GM12875 (cell line): ENCODE results near the gene CDHR5.

Experiments
- H3K4me3 ChIP-seq: one replicate; pipeline ENCODE4 v1.5.1; 2011; ENCODE audit warnings: low read depth, low read length, control low read depth
- TF ChIP-seq, protein P1 (sequence below): IDR thresholded peaks from 2 replicates; pipeline ENCODE4 v1.5.1; 2011; ENCODE audit warnings: low read depth, mild to moderate bottlenecking, control low read depth, inconsistent platforms, low read length, moderate library complexity, borderline replicate concordance; ENCODE audit not compliant: insufficient read depth

Gene CDHR5

DNA sequence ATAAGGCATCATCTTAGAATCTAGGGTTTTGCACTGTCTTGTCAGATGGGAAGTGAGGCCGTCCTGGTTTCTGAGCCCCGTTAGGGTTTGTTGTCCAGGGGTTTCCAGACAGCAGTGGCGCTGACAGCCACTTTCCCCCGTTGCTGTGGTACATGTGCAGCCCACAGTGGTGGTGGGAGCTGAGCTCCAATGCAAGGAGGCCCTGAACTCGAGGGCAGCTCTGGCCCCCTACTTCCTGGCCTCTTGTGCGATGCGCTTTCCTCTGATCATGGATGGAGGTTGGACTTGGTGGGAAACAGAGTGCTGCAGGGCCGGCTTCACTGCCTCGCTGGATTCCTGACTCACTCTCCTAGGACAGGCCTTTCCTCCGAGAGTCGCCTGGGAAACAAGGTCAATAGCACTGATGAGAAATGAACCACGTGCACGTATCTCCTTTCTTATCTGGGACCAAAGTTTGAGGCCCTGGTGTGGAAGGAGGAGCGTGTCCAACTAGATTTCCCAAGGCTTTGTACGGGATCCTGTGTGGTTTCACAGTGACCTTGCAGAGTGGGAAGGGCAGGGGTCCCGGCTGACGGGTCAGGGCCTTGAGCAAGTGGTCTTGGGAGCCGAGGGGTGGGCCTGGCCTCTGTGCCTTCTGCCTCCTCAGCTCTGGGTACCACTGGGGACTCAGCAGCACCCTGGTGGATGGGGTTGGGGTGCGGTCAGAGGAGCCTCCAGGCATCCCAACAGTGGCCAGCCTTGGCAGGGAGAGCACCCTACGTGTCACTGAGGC, 44.7 kb downstream of the CDHR5 start:
- no peak overlapping the region for H3K4me3 ChIP-seq
- TF ChIP-seq, protein P1, sequence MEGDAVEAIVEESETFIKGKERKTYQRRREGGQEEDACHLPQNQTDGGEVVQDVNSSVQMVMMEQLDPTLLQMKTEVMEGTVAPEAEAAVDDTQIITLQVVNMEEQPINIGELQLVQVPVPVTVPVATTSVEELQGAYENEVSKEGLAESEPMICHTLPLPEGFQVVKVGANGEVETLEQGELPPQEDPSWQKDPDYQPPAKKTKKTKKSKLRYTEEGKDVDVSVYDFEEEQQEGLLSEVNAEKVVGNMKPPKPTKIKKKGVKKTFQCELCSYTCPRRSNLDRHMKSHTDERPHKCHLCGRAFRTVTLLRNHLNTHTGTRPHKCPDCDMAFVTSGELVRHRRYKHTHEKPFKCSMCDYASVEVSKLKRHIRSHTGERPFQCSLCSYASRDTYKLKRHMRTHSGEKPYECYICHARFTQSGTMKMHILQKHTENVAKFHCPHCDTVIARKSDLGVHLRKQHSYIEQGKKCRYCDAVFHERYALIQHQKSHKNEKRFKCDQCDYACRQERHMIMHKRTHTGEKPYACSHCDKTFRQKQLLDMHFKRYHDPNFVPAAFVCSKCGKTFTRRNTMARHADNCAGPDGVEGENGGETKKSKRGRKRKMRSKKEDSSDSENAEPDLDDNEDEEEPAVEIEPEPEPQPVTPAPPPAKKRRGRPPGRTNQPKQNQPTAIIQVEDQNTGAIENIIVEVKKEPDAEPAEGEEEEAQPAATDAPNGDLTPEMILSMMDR: no peak

DNA sequence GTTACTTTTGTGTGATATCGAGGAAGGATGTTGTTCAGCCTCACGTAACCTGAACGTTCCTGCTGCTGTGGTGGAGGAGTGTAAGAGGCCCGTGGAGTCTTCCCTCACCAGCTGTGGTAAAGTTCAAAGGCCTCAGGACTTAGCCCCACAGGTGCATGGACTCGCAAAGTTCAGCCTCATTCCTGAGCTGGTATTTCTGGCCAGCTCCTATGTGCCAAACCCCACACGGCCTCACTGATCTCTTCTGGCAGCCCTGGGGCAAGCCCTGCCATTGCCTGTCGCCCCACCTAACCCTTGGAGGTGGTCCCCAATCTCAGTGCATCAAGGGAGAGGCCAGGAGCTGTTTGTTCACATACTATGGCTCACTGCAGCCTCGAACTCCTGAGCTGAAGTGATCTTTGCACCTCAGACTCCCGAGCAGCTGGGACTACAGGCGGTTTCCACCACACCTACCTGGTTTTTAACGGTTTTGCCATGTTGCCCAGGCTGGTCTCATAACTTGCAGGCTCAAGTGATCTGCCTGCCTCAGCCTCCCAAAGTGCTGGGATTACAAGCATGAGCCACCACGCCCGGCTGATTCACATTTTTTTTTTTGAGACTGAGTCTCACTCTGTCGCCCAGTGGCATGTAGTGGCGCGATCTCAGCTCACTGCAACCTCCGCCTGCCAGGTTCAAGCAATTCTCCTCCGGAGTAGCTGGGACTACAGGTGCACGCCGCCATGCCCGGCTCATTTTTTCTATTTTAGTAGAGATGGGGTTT, 46.3 kb downstream of the CDHR5 start:
- no peak overlapping the region for H3K4me3 ChIP-seq
- TF ChIP-seq, protein P1: no peak

DNA sequence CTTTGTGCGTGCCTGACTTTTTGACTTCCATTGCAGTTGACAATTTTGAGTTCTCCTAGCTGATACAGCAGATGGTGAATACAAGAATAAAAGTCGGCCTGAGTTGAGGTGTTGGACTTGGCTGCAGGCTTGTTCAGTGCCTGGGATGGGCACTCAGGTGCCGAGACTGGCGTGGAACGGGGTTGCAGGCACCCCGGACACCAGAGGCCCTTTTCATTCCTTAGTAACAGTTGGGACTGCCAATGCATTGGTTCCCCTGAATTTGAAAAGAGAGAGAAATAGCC, 47.2 kb downstream of the CDHR5 start:
- TF ChIP-seq, protein P1: no peak
- peak overlapping the region; percentile 95 for H3K4me3 ChIP-seq

DNA sequence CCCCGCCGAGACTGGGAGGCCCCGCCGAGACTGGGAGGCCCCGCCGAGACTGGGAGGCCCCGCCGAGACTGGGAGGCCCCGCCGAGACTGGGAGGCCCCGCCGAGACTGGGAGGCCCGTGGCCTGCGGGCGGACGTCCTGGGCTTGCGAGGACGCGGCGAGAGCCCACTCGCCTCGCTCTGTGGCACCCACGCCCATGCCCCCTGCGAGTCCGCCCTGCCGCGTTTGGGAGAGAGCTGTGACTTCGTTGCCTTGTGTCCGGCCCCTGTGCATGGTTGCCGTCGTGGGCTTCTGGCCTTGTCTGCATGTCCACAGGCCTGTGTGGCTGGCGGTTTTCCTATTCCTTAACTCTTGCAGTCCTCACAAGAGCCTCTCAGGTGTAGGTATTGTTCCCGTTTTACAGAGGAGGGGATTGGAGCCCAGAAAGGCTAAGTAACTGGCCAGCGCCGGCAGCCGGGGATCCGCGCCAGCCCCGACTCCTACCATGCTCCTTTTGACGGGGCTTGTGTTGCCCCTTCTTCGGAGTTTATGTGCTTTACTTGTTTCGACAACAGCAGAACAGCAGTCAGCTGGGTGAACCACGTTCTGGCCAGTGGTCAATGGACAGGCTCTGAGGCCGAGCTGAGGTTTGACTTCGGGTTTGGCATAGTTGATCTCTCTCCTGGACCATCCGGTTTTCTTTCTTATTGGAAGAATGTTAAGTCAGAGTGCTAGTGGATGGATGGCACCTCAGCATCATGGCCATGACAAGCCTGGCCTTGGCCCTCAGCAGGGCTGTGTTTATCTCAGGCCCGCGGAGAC, 47.7 kb downstream of the CDHR5 start:
- H3K4me3 ChIP-seq: peak overlapping the region; percentile 95
- TF ChIP-seq, protein P1: no peak

DNA sequence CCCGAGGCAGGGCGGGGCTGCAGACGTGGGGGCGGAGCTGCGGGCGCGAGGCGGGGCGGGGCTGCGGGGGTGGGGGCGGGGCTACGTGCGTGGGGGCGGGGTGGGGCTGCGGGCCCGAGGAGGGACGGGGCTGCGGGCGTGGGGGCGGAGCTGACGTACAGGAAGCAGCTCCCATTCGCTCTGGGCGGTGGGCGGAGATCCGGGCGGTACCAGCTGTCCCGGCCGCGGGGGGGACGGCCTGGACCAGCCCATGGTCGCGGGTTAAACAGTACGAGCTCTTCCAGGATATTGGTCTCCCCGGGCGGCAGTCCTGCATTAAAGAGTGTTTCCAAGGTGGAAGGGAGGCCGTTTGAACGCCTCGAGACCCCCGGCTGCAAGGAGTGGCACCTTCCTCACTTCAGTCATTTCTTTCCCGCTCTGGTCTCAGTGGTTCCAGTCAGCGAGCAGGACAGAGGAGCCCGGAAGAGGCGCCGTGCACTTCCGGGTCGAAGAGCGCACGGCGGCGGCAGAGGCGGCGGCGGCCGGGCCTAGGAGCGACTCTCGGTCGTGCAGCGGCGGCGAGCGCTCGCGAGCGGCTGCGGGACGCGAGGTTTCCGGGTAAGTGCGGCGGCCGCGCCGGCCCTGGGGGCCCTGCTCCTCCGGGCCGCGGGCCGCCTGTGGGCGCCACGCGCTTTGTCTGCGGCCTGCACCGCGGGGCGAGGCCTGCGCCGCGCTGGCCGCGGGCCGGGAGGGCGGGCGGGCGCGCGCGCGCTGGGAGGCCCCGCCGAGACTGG, 48.6 kb downstream of the CDHR5 start, which contains the start of gene PHRF1:
PHRF1 (plus strand) TSS at position 475 of the 773 bp plus-strand sequence. CDS start 5,043 bp downstream, outside the sequence.
- TF ChIP-seq, protein P1: no peak
- H3K4me3 ChIP-seq: peak within 1 kb of the TSS; percentile 95

DNA sequence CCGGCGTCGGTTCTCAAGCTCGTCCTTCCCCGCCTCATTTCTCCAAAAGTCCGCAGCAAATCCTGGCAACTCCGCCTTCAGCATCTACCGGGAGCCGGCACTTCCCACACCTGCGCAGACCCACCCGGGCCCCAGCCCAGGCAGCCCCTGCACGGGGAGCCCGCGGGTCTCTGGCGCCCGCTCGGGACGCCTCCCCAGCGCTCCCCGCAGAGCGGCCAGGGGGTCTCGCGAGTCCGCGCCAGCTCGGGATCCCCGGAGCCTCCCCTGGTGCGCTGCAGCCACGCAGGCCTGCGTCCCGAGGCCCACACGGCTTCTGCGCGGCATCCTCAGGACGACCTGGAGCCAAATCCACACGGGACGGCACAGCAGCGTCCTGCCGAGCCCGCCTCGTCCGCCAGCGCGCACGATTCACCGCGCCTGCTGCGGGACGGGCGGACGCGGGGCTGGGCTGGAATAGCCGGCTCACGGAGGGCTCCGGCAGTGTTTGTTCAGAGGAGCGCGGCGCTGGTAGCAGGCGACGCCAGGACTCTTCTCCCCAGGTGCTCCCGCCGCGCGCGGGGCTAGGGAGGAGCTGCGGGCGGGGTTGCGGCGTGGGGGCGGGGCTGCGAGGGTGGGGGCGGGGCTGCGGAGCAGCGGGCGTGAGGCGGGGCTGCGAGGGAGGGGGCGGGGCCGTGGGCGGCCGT, 49.3 kb downstream of the CDHR5 start:
- H3K4me3 ChIP-seq: peak overlapping the region; percentile 61
- TF ChIP-seq, protein P1: no peak
